HepG2 (cell line): Measurements from ENCODE around the gene TOR2A. TPM values are rescaled to one million over a fixed set of nuclear protein-coding genes. Genes with fewer than 3 reads are reported as not detected.

Experiments
- ATF7-NPFF ChIP-seq: sonication (generic); formaldehyde crosslinking; IDR thresholded peaks from 2 replicates; pipeline ENCODE4 v1.8.1; 2023; ENCODE audit warnings: mild to moderate bottlenecking, low read depth, missing genetic modification reagents, moderate library complexity
- CCAR2 ChIP-seq: fragments of 200-400 bp; formaldehyde crosslinking; optimal IDR thresholded peaks from 2 replicates; pipeline ENCODE3; 2018; ENCODE audit warnings: low read depth, mild to moderate bottlenecking, low read length, moderate library complexity
- CEBPB ChIP-seq: IDR thresholded peaks from 2 replicates; pipeline ENCODE4 v1.6.1; 2011; ENCODE audit warnings: low read depth, low read length, improper control_type of control experiment, borderline replicate concordance
- EP300 ChIP-seq, 3 experiments: sonication (generic) in 1 of 3; formaldehyde crosslinking in 1 of 3; IDR thresholded peaks; 2 replicates each; pipeline versions ENCODE4 v1.5.1 to v1.6.1; 2011 to 2020; ENCODE audit warnings: low read depth in 2 of 3, low read length in 2 of 3, borderline replicate concordance in 1 of 3, improper control_type of control experiment in 1 of 3, mild to moderate bottlenecking in 1 of 3, missing genetic modification reagents in 1 of 3, moderate library complexity in 1 of 3
- POLR2AphosphoS2 ChIP-seq: IDR thresholded peaks from 2 replicates; pipeline ENCODE4 v1.6.1; 2011; ENCODE audit warnings: low read depth, low read length, improper control_type of control experiment
- REXO4 ChIP-seq: sonication (generic); formaldehyde crosslinking; IDR thresholded peaks from 2 replicates; pipeline ENCODE4 v1.8.0; 2022; ENCODE audit warnings: missing genetic modification reagents, mild to moderate bottlenecking, borderline replicate concordance
- RFXANK ChIP-seq: IDR thresholded peaks from 2 replicates; pipeline ENCODE4 v1.6.1; 2016
- SOX5 ChIP-seq: IDR thresholded peaks from 2 replicates; pipeline ENCODE4 v1.6.1; 2016; ENCODE audit warnings: borderline replicate concordance
- SRF ChIP-seq: IDR thresholded peaks from 2 replicates; pipeline ENCODE4 v1.6.1; 2011; ENCODE audit warnings: mild to moderate bottlenecking, low read depth, low read length, moderate library complexity
- ZNF317 ChIP-seq: sonication (generic); formaldehyde crosslinking; IDR thresholded peaks from 2 replicates; pipeline ENCODE4 v1.5.0; 2020; ENCODE audit warnings: mild to moderate bottlenecking, missing genetic modification reagents
- ZNF33A ChIP-seq: sonication (generic); formaldehyde crosslinking; IDR thresholded peaks from 2 replicates; pipeline ENCODE4 v1.5.1; 2020; ENCODE audit warnings: missing genetic modification reagents, mild to moderate bottlenecking, moderate library complexity, borderline replicate concordance
- ZNF577 ChIP-seq: sonication (generic); formaldehyde crosslinking; IDR thresholded peaks from 2 replicates; pipeline ENCODE4 v1.4.0; 2020; ENCODE audit warnings: mild to moderate bottlenecking, low read depth, missing genetic modification reagents, borderline replicate concordance
- ZNF749 ChIP-seq: sonication (generic); formaldehyde crosslinking; IDR thresholded peaks from 2 replicates; pipeline ENCODE4 v1.8.0; 2022; ENCODE audit warnings: mild to moderate bottlenecking, missing genetic modification reagents, moderate library complexity, borderline replicate concordance
- ZSCAN25 ChIP-seq: sonication (generic); formaldehyde crosslinking; IDR thresholded peaks from 2 replicates; pipeline ENCODE4 v1.8.0; 2022; ENCODE audit warnings: mild to moderate bottlenecking, missing genetic modification reagents
- polyA plus RNA-seq, 8 experiments: library from polyadenylated mRNA; depleted of rRNA in 3 of 8; stranded (reverse) in 7 of 8; unstranded in 1 of 8; fragments of >200 nt; fragmentation: Illumina TruSeq in 4 of 8; extraction: Trizol in 4 of 8; gene quantifications; 2 replicates each; pipeline versions ENCODE4 v1.2.1 to v1.2.3, GENCODE V29; 2011 to 2016; ENCODE audit warnings: low read depth in 4 of 8, missing spikeins in 1 of 8, mixed read lengths in 1 of 8; ENCODE audit not compliant: insufficient read depth in 1 of 8
- total RNA-seq, 5 experiments: library from RNA; depleted of rRNA; stranded (reverse); fragments of >200 nt; fragmentation: Illumina TruSeq; extraction: Trizol; gene quantifications; 2 replicates each; pipeline ENCODE4 v1.2.3, GENCODE V29; 2016; ENCODE audit warnings: low read depth in 1 of 5
- TF ChIP-seq, protein P1 (sequence below): sonication (generic); formaldehyde crosslinking; IDR thresholded peaks from 2 replicates; pipeline ENCODE4 v1.4.0; 2020; ENCODE audit warnings: missing genetic modification reagents
- TF ChIP-seq, protein P2 (sequence below): sonication (generic); formaldehyde crosslinking; IDR thresholded peaks from 2 replicates; pipeline ENCODE4 v1.9.0; 2021; ENCODE audit warnings: missing genetic modification reagents, mild to moderate bottlenecking, borderline replicate concordance
- TF ChIP-seq, protein P3 (sequence below): sonication (generic); formaldehyde crosslinking; IDR thresholded peaks from 2 replicates; pipeline ENCODE4 v1.4.0; 2020; ENCODE audit warnings: missing genetic modification reagents

Gene TOR2A
- total and polyA plus RNA-seq, 2 of the 13 experiments (the other 11 are each of a cell fraction or from before 2014, with no cell fraction given) = 3.5 to 7.2 TPM

DNA sequence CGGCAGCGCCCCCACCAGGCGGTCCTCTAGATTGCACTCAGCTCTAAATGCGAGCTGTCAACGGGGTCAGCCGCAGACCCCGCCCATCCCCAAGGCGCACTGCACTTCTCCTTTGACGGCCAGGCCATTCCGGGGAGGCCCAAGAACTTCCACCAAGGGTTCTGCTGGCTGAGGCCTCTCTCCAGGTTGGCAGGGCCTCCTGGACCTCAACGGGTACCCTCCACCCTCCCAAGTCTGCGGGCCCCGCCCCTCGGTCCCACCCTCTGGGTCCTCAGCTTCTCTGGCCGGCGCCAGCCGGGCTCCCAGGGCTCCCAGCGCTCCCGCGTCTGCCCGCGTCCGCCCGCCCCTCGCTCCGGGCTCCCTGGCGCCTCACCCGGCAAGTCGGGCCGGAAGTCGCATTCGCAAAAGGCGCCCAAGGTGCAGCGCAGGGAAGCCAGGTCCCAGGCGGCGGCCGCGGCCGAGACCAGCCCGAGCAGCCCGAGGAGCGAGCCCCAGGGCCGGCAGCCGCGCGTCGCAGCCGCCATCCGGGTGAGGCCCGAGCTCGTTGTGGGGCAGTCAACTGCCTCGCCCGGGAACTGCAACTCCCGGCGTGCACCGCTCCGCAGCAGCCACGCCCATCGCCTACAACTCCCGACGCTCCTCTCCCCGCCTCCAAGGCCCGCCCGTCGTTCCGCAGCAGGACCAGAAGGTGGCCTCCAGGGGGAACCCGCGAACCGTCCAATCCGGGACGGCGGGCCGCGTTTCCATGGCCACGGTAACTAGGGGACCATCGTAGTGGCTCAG, at the start of gene TOR2A (continued):
- TF ChIP-seq, protein P1, sequence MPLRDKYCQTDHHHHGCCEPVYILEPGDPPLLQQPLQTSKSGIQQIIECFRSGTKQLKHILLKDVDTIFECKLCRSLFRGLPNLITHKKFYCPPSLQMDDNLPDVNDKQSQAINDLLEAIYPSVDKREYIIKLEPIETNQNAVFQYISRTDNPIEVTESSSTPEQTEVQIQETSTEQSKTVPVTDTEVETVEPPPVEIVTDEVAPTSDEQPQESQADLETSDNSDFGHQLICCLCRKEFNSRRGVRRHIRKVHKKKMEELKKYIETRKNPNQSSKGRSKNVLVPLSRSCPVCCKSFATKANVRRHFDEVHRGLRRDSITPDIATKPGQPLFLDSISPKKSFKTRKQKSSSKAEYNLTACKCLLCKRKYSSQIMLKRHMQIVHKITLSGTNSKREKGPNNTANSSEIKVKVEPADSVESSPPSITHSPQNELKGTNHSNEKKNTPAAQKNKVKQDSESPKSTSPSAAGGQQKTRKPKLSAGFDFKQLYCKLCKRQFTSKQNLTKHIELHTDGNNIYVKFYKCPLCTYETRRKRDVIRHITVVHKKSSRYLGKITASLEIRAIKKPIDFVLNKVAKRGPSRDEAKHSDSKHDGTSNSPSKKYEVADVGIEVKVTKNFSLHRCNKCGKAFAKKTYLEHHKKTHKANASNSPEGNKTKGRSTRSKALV (CRISPR knock-in tag) = 0 out of 2 replicates have a peak, but pooled peaks have one; percentile 62
- TF ChIP-seq RFXANK (CRISPR knock-in tag) = peak; percentile 94
- no peak for TF ChIP-seq SRF
- no peak; the same call in 1 of the 2 replicates for TF ChIP-seq ZNF577 (CRISPR knock-in tag)
- TF ChIP-seq ZNF749 (CRISPR knock-in tag) = 0 out of 2 replicates have a peak, but pooled peaks have one; percentile 17
- TF ChIP-seq ZSCAN25 (CRISPR knock-in tag) = peak; percentile 68
- TF ChIP-seq REXO4 (CRISPR knock-in tag) = no peak
- TF ChIP-seq CCAR2 = no peak
- TF ChIP-seq ATF7-NPFF (CRISPR knock-in tag) = peak; percentile 69; the same call in 1 of the 2 replicates
- TF ChIP-seq, protein P2, sequence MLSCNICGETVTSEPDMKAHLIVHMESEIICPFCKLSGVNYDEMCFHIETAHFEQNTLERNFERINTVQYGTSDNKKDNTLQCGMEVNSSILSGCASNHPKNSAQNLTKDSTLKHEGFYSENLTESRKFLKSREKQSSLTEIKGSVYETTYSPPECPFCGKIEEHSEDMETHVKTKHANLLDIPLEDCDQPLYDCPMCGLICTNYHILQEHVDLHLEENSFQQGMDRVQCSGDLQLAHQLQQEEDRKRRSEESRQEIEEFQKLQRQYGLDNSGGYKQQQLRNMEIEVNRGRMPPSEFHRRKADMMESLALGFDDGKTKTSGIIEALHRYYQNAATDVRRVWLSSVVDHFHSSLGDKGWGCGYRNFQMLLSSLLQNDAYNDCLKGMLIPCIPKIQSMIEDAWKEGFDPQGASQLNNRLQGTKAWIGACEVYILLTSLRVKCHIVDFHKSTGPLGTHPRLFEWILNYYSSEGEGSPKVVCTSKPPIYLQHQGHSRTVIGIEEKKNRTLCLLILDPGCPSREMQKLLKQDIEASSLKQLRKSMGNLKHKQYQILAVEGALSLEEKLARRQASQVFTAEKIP (CRISPR knock-in tag) = no peak
- TF ChIP-seq, protein P3, sequence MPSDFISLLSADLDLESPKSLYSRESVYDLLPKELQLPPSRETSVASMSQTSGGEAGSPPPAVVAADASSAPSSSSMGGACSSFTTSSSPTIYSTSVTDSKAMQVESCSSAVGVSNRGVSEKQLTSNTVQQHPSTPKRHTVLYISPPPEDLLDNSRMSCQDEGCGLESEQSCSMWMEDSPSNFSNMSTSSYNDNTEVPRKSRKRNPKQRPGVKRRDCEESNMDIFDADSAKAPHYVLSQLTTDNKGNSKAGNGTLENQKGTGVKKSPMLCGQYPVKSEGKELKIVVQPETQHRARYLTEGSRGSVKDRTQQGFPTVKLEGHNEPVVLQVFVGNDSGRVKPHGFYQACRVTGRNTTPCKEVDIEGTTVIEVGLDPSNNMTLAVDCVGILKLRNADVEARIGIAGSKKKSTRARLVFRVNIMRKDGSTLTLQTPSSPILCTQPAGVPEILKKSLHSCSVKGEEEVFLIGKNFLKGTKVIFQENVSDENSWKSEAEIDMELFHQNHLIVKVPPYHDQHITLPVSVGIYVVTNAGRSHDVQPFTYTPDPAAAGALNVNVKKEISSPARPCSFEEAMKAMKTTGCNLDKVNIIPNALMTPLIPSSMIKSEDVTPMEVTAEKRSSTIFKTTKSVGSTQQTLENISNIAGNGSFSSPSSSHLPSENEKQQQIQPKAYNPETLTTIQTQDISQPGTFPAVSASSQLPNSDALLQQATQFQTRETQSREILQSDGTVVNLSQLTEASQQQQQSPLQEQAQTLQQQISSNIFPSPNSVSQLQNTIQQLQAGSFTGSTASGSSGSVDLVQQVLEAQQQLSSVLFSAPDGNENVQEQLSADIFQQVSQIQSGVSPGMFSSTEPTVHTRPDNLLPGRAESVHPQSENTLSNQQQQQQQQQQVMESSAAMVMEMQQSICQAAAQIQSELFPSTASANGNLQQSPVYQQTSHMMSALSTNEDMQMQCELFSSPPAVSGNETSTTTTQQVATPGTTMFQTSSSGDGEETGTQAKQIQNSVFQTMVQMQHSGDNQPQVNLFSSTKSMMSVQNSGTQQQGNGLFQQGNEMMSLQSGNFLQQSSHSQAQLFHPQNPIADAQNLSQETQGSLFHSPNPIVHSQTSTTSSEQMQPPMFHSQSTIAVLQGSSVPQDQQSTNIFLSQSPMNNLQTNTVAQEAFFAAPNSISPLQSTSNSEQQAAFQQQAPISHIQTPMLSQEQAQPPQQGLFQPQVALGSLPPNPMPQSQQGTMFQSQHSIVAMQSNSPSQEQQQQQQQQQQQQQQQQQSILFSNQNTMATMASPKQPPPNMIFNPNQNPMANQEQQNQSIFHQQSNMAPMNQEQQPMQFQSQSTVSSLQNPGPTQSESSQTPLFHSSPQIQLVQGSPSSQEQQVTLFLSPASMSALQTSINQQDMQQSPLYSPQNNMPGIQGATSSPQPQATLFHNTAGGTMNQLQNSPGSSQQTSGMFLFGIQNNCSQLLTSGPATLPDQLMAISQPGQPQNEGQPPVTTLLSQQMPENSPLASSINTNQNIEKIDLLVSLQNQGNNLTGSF (CRISPR knock-in tag) = 0 out of 2 replicates have a peak, but pooled peaks have one; percentile 47
- TF ChIP-seq CEBPB = no peak
- TF ChIP-seq POLR2AphosphoS2 = no peak
- TF ChIP-seq EP300 (IDR thresholded peaks at IDR 0.05; ENCODE audit: low read depth in 2 of 2, low read length in 2 of 2) = peak; percentile 13 to 29; a peak in 1 of 4 replicates
- no peak for TF ChIP-seq EP300 (CRISPR knock-in tag; IDR thresholded peaks at IDR 0.05; ENCODE audit: borderline replicate concordance)
- TF ChIP-seq SOX5 (CRISPR knock-in tag) = no peak
- TF ChIP-seq ZNF317 (CRISPR knock-in tag) = no peak
- no peak for TF ChIP-seq ZNF33A
